GM21723 (cell line): ENCODE data around the gene KIF22.
"Not testable (repeated sequence)": the region's sequence is repeated elsewhere in the genome, so short reads cannot be mapped to it uniquely, and the experiment has no call there.

ENCODE experiments used
- ATAC-seq: cut with Tn5 transposase; IDR thresholded peaks from one replicate; pipeline ENCODE4 v1.9.1; 2021; ENCODE audit warnings: mild to moderate bottlenecking, moderate library complexity; ENCODE audit not compliant: unreplicated experiment

KIF22 gene

GRCh38 chr16:29812754-29813643 lies 22.4 kb downstream of the KIF22 start:
- ATAC-seq = no peak

- no peak for ATAC-seq
Observed at GRCh38 chr16:29813644-29814562, 23.4 kb downstream of the KIF22 start.

GRCh38 chr16:29814592-29814991 lies 24.0 kb downstream of the KIF22 start:
- no peak for ATAC-seq

GRCh38 chr16:29815032-29815721 lies 24.6 kb downstream of the KIF22 start:
- ATAC-seq = no peak

GRCh38 chr16:29815793-29816693 lies 25.5 kb downstream of the KIF22 start, which contains the start of gene PAGR1:
Gene PAGR1 (plus strand): TSS chr16:29816152. CDS start chr16:29816526, 374 bp downstream.
- ATAC-seq = peak; percentile 54

- ATAC-seq = peak; percentile 26
Observed at GRCh38 chr16:29816694-29817441, 26.3 kb downstream of the KIF22 start.

GRCh38 chr16:29818082-29818481 lies 27.5 kb downstream of the KIF22 start:
- no peak for ATAC-seq

- ATAC-seq = no peak
Observed at GRCh38 chr16:29819506-29819905, 29.0 kb downstream of the KIF22 start.

- ATAC-seq = no peak
Observed at GRCh38 chr16:29820271-29820701, 29.7 kb downstream of the KIF22 start, which contains the start of gene MVP. Gene MVP (plus strand): TSS chr16:29820462. CDS start chr16:29830550, 10,088 bp downstream.

- peak; percentile 39 for ATAC-seq
Observed at GRCh38 chr16:29820730-29821642, 30.4 kb downstream of the KIF22 start.

- ATAC-seq = no peak
Observed at GRCh38 chr16:29821643-29822115, 31.1 kb downstream of the KIF22 start.

GRCh38 chr16:29824589-29825144 lies 34.1 kb downstream of the KIF22 start:
- ATAC-seq = no peak

- ATAC-seq = no peak
Observed at GRCh38 chr16:29825145-29826044, 34.8 kb downstream of the KIF22 start.

GRCh38 chr16:29826342-29826695 lies 35.8 kb downstream of the KIF22 start:
- ATAC-seq = no peak

- ATAC-seq = no peak
Observed at GRCh38 chr16:29830774-29831173, 40.2 kb downstream of the KIF22 start.

- no peak for ATAC-seq
Observed at GRCh38 chr16:29831490-29831889, 40.9 kb downstream of the KIF22 start.

GRCh38 chr16:29833219-29833618 lies 42.7 kb downstream of the KIF22 start:
- not testable (repeated sequence) for ATAC-seq
